Kidney (tissue), 2 donors: Measurements from ENCODE around the gene PITX2. TPM values are rescaled to one million over a fixed set of nuclear protein-coding genes. Genes with fewer than 3 reads are reported as not detected.

ENCODE experiments used
- polyA plus RNA-seq: library from polyadenylated mRNA; stranded (reverse); fragments of 350-450 nt; fragmentation: Illumina TruSeq; extraction: RNeasy Lipid Tissue Mini Kit (QIAGEN cat#74804); gene quantifications from one replicate; pipeline ENCODE4 v1.2.3, GENCODE V29; 2014; ENCODE audit warnings: low read depth, low replicate concordance; ENCODE audit not compliant: insufficient read depth
- total RNA-seq: library from RNA; stranded (reverse); fragmentation: NEBNext Ultra II Directional; extraction: Animal tissue kit (Norgen Biotek cat#: 25700); gene quantifications from one replicate; pipeline ENCODE4 v1.2.1, GENCODE V29; 2021
- donor health status: DM: yes; HTN: yes; CAD: no.

Gene PITX2
- total and polyA plus RNA-seq, 2 donors from 2014 or later = 0.71 to 3.2 TPM

Other genes with a start within 250 kb of the PITX2 start
- 39.9 TPM for gene ENPEP, start 146.9 kb downstream of the PITX2 start, total RNA-seq
- 83.2 TPM for gene ENPEP, start 146.9 kb downstream of the PITX2 start, polyA plus RNA-seq